Measurements from ENCODE around the gene MAP3K3.

The MAP3K3 gene

GRCh38 chr17:63634816-63635215 lies 12.6 kb downstream of the MAP3K3 start:
- no peak for DNase-seq (ENCODE audit: extremely low spot score)
- TF ChIP-seq PKNOX1 (IDR thresholded peaks at IDR 0.05) (no peak), SP1 (IDR thresholded peaks at IDR 0.05) (no peak), ELF4 (IDR thresholded peaks at IDR 0.05) (no peak), FOXA1 (IDR thresholded peaks at IDR 0.05) (no peak), SUZ12 (IDR thresholded peaks at IDR 0.05) (no peak), FOXM1 (IDR thresholded peaks at IDR 0.05; ENCODE audit: borderline replicate concordance) (no peak), BHLHE40 (IDR thresholded peaks at IDR 0.05; ENCODE audit: borderline replicate concordance) (no peak), TARDBP (IDR thresholded peaks at IDR 0.05) (no peak), L3MBTL2 (conservative IDR thresholded peaks at IDR 0.05) (no peak), LEF1 (IDR thresholded peaks at IDR 0.05; ENCODE audit: borderline replicate concordance) (no peak)
- POLR2A ChIA-PET: no interaction called here
- CTCF ChIA-PET: interaction anchor here (0.7 to 1.1 kb wide), 2 partner anchors 23 to 193 kb away, joined by 3 to 4 read pairs; partner anchors contain the start of gene FTSJ3

- ChIA-PET POLR2A (no interaction called here), CTCF (interaction anchor here (0.7 kb wide), 1 partner anchor 23 kb away, joined by 4 read pairs; no protein-coding TSS in a partner anchor)
- TF ChIP-seq SUZ12 (IDR thresholded peaks at IDR 0.05) (no peak), ELF4 (IDR thresholded peaks at IDR 0.05) (no peak), ZNF384 (IDR thresholded peaks at IDR 0.05) (no peak), NFRKB (IDR thresholded peaks at IDR 0.05) (no peak), FOXM1 (IDR thresholded peaks at IDR 0.05; ENCODE audit: borderline replicate concordance) (no peak), FOXA1 (IDR thresholded peaks at IDR 0.05) (no peak), HDGF (IDR thresholded peaks at IDR 0.05; ENCODE audit: borderline replicate concordance) (no peak), LEF1 (IDR thresholded peaks at IDR 0.05; ENCODE audit: borderline replicate concordance) (no peak), BHLHE40 (IDR thresholded peaks at IDR 0.05; ENCODE audit: borderline replicate concordance) (no peak), ARNT (IDR thresholded peaks at IDR 0.05) (no peak), SP1 (IDR thresholded peaks at IDR 0.05) (no peak), TARDBP (IDR thresholded peaks at IDR 0.05) (no peak), FOXK2 (IDR thresholded peaks at IDR 0.05) (no peak)
- DNase-seq (ENCODE audit: extremely low spot score): no peak
Observed at GRCh38 chr17:63635290-63635689, 13.1 kb downstream of the MAP3K3 start.

- CTCF ChIA-PET: no interaction called here
- POLR2A ChIA-PET: interaction anchor here (1.9 kb wide), 1 partner anchor 9 kb away, joined by 4 read pairs; no protein-coding TSS in a partner anchor
Observed at GRCh38 chr17:63635787-63636186, 13.6 kb downstream of the MAP3K3 start.

GRCh38 chr17:63639125-63639524 lies 16.9 kb downstream of the MAP3K3 start:
- ChIA-PET POLR2A (no interaction called here), CTCF (no interaction called here)
- DNase-seq (ENCODE audit: extremely low spot score): no peak
- TF ChIP-seq TARDBP (IDR thresholded peaks at IDR 0.05): no peak
- no peak for TF ChIP-seq ZNF384 (IDR thresholded peaks at IDR 0.05)
- no peak for TF ChIP-seq NFRKB (IDR thresholded peaks at IDR 0.05)
- no peak for TF ChIP-seq ELF4 (IDR thresholded peaks at IDR 0.05)
- no peak for TF ChIP-seq SUZ12 (IDR thresholded peaks at IDR 0.05)
- TF ChIP-seq FOXK2 (IDR thresholded peaks at IDR 0.05): no peak
- TF ChIP-seq FOXA1 (IDR thresholded peaks at IDR 0.05): no peak
- no peak for TF ChIP-seq ARNT (IDR thresholded peaks at IDR 0.05)
- no peak for TF ChIP-seq HDGF (IDR thresholded peaks at IDR 0.05; ENCODE audit: borderline replicate concordance)
- TF ChIP-seq L3MBTL2 (conservative IDR thresholded peaks at IDR 0.05): no peak
- TF ChIP-seq LEF1 (IDR thresholded peaks at IDR 0.05; ENCODE audit: borderline replicate concordance): no peak
- TF ChIP-seq SP1 (IDR thresholded peaks at IDR 0.05): no peak
- TF ChIP-seq CTBP1 (IDR thresholded peaks at IDR 0.05; ENCODE audit: borderline replicate concordance): no peak
- no peak for TF ChIP-seq BHLHE40 (IDR thresholded peaks at IDR 0.05; ENCODE audit: borderline replicate concordance)
- TF ChIP-seq PKNOX1 (IDR thresholded peaks at IDR 0.05): no peak
- no peak for TF ChIP-seq FOXM1 (IDR thresholded peaks at IDR 0.05; ENCODE audit: borderline replicate concordance)

More at GRCh38 chr17:63635787-63636186, 13.6 kb downstream of the MAP3K3 start:
- DNase-seq (ENCODE audit: extremely low spot score): no peak
- no peak for TF ChIP-seq CTBP1 (IDR thresholded peaks at IDR 0.05; ENCODE audit: borderline replicate concordance)
- TF ChIP-seq HDGF (IDR thresholded peaks at IDR 0.05; ENCODE audit: borderline replicate concordance): no peak
- TF ChIP-seq SUZ12 (IDR thresholded peaks at IDR 0.05): no peak
- no peak for TF ChIP-seq FOXM1 (IDR thresholded peaks at IDR 0.05; ENCODE audit: borderline replicate concordance)
- no peak for TF ChIP-seq PKNOX1 (IDR thresholded peaks at IDR 0.05)
- TF ChIP-seq FOXK2 (IDR thresholded peaks at IDR 0.05): no peak
- no peak for TF ChIP-seq TARDBP (IDR thresholded peaks at IDR 0.05)
- TF ChIP-seq ZNF384 (IDR thresholded peaks at IDR 0.05): no peak
- no peak for TF ChIP-seq LEF1 (IDR thresholded peaks at IDR 0.05; ENCODE audit: borderline replicate concordance)
- TF ChIP-seq BHLHE40 (IDR thresholded peaks at IDR 0.05; ENCODE audit: borderline replicate concordance): no peak
- TF ChIP-seq L3MBTL2 (conservative IDR thresholded peaks at IDR 0.05): no peak
- no peak for TF ChIP-seq ELF4 (IDR thresholded peaks at IDR 0.05)
- no peak for TF ChIP-seq SP1 (IDR thresholded peaks at IDR 0.05)
- TF ChIP-seq FOXA1 (IDR thresholded peaks at IDR 0.05): no peak
- TF ChIP-seq NFRKB (IDR thresholded peaks at IDR 0.05): no peak
- no peak for TF ChIP-seq ARNT (IDR thresholded peaks at IDR 0.05)

- DNase-seq (ENCODE audit: extremely low spot score): no peak
- ChIA-PET POLR2A (no interaction called here), CTCF (no interaction called here)
- TF ChIP-seq L3MBTL2 (conservative IDR thresholded peaks at IDR 0.05): no peak
- no peak for TF ChIP-seq ZNF384 (IDR thresholded peaks at IDR 0.05)
- no peak for TF ChIP-seq FOXM1 (IDR thresholded peaks at IDR 0.05; ENCODE audit: borderline replicate concordance)
- no peak for TF ChIP-seq SP1 (IDR thresholded peaks at IDR 0.05)
- no peak for TF ChIP-seq ELF4 (IDR thresholded peaks at IDR 0.05)
- TF ChIP-seq HDGF (IDR thresholded peaks at IDR 0.05; ENCODE audit: borderline replicate concordance): no peak
- no peak for TF ChIP-seq FOXA1 (IDR thresholded peaks at IDR 0.05)
- TF ChIP-seq TARDBP (IDR thresholded peaks at IDR 0.05): no peak
- TF ChIP-seq ARNT (IDR thresholded peaks at IDR 0.05): no peak
- TF ChIP-seq BHLHE40 (IDR thresholded peaks at IDR 0.05; ENCODE audit: borderline replicate concordance): no peak
- no peak for TF ChIP-seq NFRKB (IDR thresholded peaks at IDR 0.05)
- no peak for TF ChIP-seq LEF1 (IDR thresholded peaks at IDR 0.05; ENCODE audit: borderline replicate concordance)
- no peak for TF ChIP-seq SUZ12 (IDR thresholded peaks at IDR 0.05)
- TF ChIP-seq FOXK2 (IDR thresholded peaks at IDR 0.05): no peak
- no peak for TF ChIP-seq PKNOX1 (IDR thresholded peaks at IDR 0.05)
Observed at GRCh38 chr17:63640038-63640437, 17.8 kb downstream of the MAP3K3 start.

All from HEK293T (cell line).